CD4-positive, alpha-beta memory T cell (primary cell): Measurements from ENCODE around the gene NFIX. TPM values are rescaled to one million over a fixed set of nuclear protein-coding genes. Genes with fewer than 3 reads are reported as not detected.
A peak's percentile ranks its signal among the peaks of the same experiment; 100 is the strongest.
"Not testable (repeated sequence)": the region's sequence is repeated elsewhere in the genome, so short reads cannot be mapped to it uniquely, and the experiment has no call there.

Experiments
- CTCF ChIA-PET: fragments of 350-600 bp; sonication (Branson Sonifier 250); formaldehyde crosslinking; loops from one replicate; lab custom pipeline; 2021; ENCODE audit warnings: inconsistent platforms; ENCODE audit not compliant: partially characterized antibody; lab: Charles Lee
- POLR2A ChIA-PET: fragments of 350-600 bp; sonication (Branson Sonifier 250); formaldehyde crosslinking; loops from one replicate; lab custom pipeline; 2021; ENCODE audit not compliant: partially characterized antibody; lab: Charles Lee
- DNase-seq, 5 donors: peaks; one replicate each; pipeline versions ENCODE4 v3.0.0 to v3.0.0-alpha.2; 2020 to 2022; ENCODE audit warnings: mixed read lengths in 1 of 5
- H3K27ac ChIP-seq: one replicate; pipeline ENCODE4 v1.7.0; 2013; ENCODE audit warnings: low read depth, low read length
- H3K27me3 ChIP-seq: 2 replicates; pipeline ENCODE4 v1.7.0; 2013; ENCODE audit warnings: mild to moderate bottlenecking, low read length, moderate library complexity; ENCODE audit not compliant: insufficient read depth
- H3K36me3 ChIP-seq: 2 replicates; pipeline ENCODE4 v1.7.0; 2013; ENCODE audit warnings: mild to moderate bottlenecking, low read length, moderate library complexity; ENCODE audit not compliant: insufficient read depth
- H3K4me1 ChIP-seq: 2 replicates; pipeline ENCODE4 v1.7.0; 2013; ENCODE audit warnings: mild to moderate bottlenecking, low read length, moderate library complexity; ENCODE audit not compliant: insufficient read depth
- H3K4me3 ChIP-seq, 2 donors: one replicate each; pipeline ENCODE4 v1.7.0; 2013; ENCODE audit warnings: low read length in 2 of 2, mild to moderate bottlenecking in 1 of 2
- H3K9me3 ChIP-seq, 2 donors: one replicate each; pipeline ENCODE4 v1.7.0; 2013; ENCODE audit warnings: low read length in 2 of 2, control low read depth in 1 of 2; ENCODE audit not compliant: control insufficient read depth in 1 of 2
- H3K27ac Mint-ChIP-seq, 7 donors: one replicate each; pipeline ENCODE4 v1.8.0; 2020 to 2021; ENCODE audit warnings: mixed read lengths in 7 of 7, mild to moderate bottlenecking in 6 of 7, inconsistent platforms in 3 of 7, moderate library complexity in 3 of 7
- H3K27me3 Mint-ChIP-seq, 2 donors: one replicate each; pipeline ENCODE4 v1.8.0; 2020 to 2021; ENCODE audit warnings: mixed read lengths in 2 of 2
- H3K36me3 Mint-ChIP-seq, 2 donors: one replicate each; pipeline ENCODE4 v1.8.0; 2020 to 2021; ENCODE audit warnings: mixed read lengths in 2 of 2, inconsistent platforms in 1 of 2, mild to moderate bottlenecking in 1 of 2
- H3K4me1 Mint-ChIP-seq, 4 donors: one replicate each; pipeline ENCODE4 v1.8.0; 2020 to 2021; ENCODE audit warnings: mixed read lengths in 4 of 4, mild to moderate bottlenecking in 1 of 4
- H3K4me3 Mint-ChIP-seq, 8 donors: one replicate each; pipeline ENCODE4 v1.8.0; 2020 to 2021; ENCODE audit warnings: mixed read lengths in 8 of 8, mild to moderate bottlenecking in 7 of 8, moderate library complexity in 6 of 8, inconsistent platforms in 3 of 8
- H3K9me3 Mint-ChIP-seq, 8 donors: one replicate each; pipeline ENCODE4 v1.8.0; 2020 to 2021; ENCODE audit warnings: mixed read lengths in 8 of 8, mild to moderate bottlenecking in 5 of 8, inconsistent platforms in 3 of 8, moderate library complexity in 1 of 8
- intact Hi-C: fragments of 100-400 bp; cut with micrococcal nuclease; formaldehyde crosslinking; loops from one replicate; pipeline ENCODE4 v1.15.1; 2023
- polyA plus RNA-seq, 2 donors: library from polyadenylated mRNA; unstranded; fragments of 300-500 nt; fragmentation: Illumina TruSeq; gene quantifications; one replicate each; pipeline ENCODE4 v1.2.3, GENCODE V29; 2021
- total RNA-seq, 2 experiments: library from RNA; stranded (reverse); gene quantifications; one replicate each; pipeline ENCODE4 v1.2.3, GENCODE V29; 2021

Gene NFIX
- total and polyA plus RNA-seq, 4 experiments from 2014 or later: 0.09 to 5.4 (median 4.0) TPM; not detected in 1

GRCh38 chr19:12973236-12973635 is 22.0 kb upstream of the NFIX start:
- intact Hi-C loops: no loop called here
- H3K4me1 Mint-ChIP-seq: peaks cover 0 to 7% (median 3%) of the 10 kb centered on the region in 4 donors
- H3K4me3 Mint-ChIP-seq: no peak overlapping the region
- DNase-seq: no peak
- Histone ChIP-seq H3K9me3 (no peaks in the 10 kb centered on the region), H3K27me3 (no peaks in the 10 kb centered on the region), H3K4me1 (no peaks in the 10 kb centered on the region), H3K4me3 (no peak overlapping the region), H3K27ac (no peak overlapping the region), H3K36me3 (no peaks in the 10 kb centered on the region)
- H3K36me3 Mint-ChIP-seq: no peaks in the 10 kb centered on the region
- peak overlapping the region in 1 of 7 donors; percentile 12 for H3K27ac Mint-ChIP-seq
- POLR2A ChIA-PET: interaction anchor here (1.2 kb wide), 1 partner anchor 123 kb away, joined by 4 read pairs; no protein-coding TSS in a partner anchor
- H3K27me3 Mint-ChIP-seq: peaks cover 6 to 8% of the 10 kb centered on the region in 2 donors
- CTCF ChIA-PET: interaction anchor here (1.3 to 15.7 kb wide), 2 partner anchors 8 to 88 kb away, joined by 8 to 248 read pairs; no protein-coding TSS in a partner anchor
- H3K9me3 Mint-ChIP-seq: no peaks in the 10 kb centered on the region

- Mint-ChIP-seq H3K4me1 (peaks cover 0 to 7% (median 3%) of the 10 kb centered on the region in 4 donors), H3K4me3 (no peak overlapping the region), H3K9me3 (no peaks in the 10 kb centered on the region), H3K27me3 (peaks cover 7 to 8% of the 10 kb centered on the region in 2 donors), H3K27ac (no peak overlapping the region), H3K36me3 (no peaks in the 10 kb centered on the region)
- H3K4me1 ChIP-seq: no peaks in the 10 kb centered on the region
- POLR2A ChIA-PET: interaction anchor here (1.2 to 2.1 kb wide), 2 partner anchors 9 to 122 kb away, joined by 4 to 6 read pairs; no protein-coding TSS in a partner anchor
- H3K4me3 ChIP-seq: no peak overlapping the region
- DNase-seq: no peak
- H3K27ac ChIP-seq: no peak overlapping the region
- intact Hi-C loops: no loop called here
- H3K9me3 ChIP-seq: no peaks in the 10 kb centered on the region
- H3K36me3 ChIP-seq: no peaks in the 10 kb centered on the region
- CTCF ChIA-PET: interaction anchor here (1.3 to 15.7 kb wide), 2 partner anchors 9 to 86 kb away, joined by 8 to 248 read pairs; no protein-coding TSS in a partner anchor
- no peaks in the 10 kb centered on the region for H3K27me3 ChIP-seq
Observed at GRCh38 chr19:12974301-12975220, 20.7 kb upstream of the NFIX start.

GRCh38 chr19:12975221-12975741 is 20.0 kb upstream of the NFIX start:
- H3K36me3 Mint-ChIP-seq: no peaks in the 10 kb centered on the region
- H3K4me1 Mint-ChIP-seq: peaks cover 0 to 7% (median 3%) of the 10 kb centered on the region in 4 donors
- intact Hi-C loops: no loop called here
- H3K27ac Mint-ChIP-seq: no peak overlapping the region
- no peak overlapping the region for H3K4me3 Mint-ChIP-seq
- H3K27me3 ChIP-seq: no peaks in the 10 kb centered on the region
- no peaks in the 10 kb centered on the region for H3K36me3 ChIP-seq
- H3K9me3 ChIP-seq: no peaks in the 10 kb centered on the region
- DNase-seq: no peak
- H3K4me3 ChIP-seq: no peak overlapping the region
- H3K4me1 ChIP-seq: no peaks in the 10 kb centered on the region
- no peaks in the 10 kb centered on the region for H3K9me3 Mint-ChIP-seq
- H3K27me3 Mint-ChIP-seq: peaks cover 7 to 8% of the 10 kb centered on the region in 2 donors
- no peak overlapping the region for H3K27ac ChIP-seq
- ChIA-PET CTCF (interaction anchor here (1.2 to 15.7 kb wide), 3 partner anchors 8 to 86 kb away, joined by 4 to 248 read pairs (median 45); no protein-coding TSS in a partner anchor), POLR2A (interaction anchor here (2.1 kb wide), 1 partner anchor 10 kb away, joined by 6 read pairs; no protein-coding TSS in a partner anchor)

GRCh38 chr19:12976109-12976508 is 19.2 kb upstream of the NFIX start:
- H3K36me3 ChIP-seq, H3K9me3 ChIP-seq, H3K27ac ChIP-seq, intact Hi-C loops, H3K27me3 ChIP-seq, H3K4me3 Mint-ChIP-seq, H3K36me3 Mint-ChIP-seq, DNase-seq, H3K27me3 Mint-ChIP-seq, H3K9me3 Mint-ChIP-seq, H3K4me1 ChIP-seq, H3K4me1 Mint-ChIP-seq, H3K4me3 ChIP-seq, H3K27ac Mint-ChIP-seq: not testable (repeated sequence)
- POLR2A ChIA-PET: interaction anchor here (2.4 kb wide), 1 partner anchor 177 kb away, joined by 8 read pairs; no protein-coding TSS in a partner anchor
- CTCF ChIA-PET: interaction anchor here (0.8 to 15.7 kb wide), 17 partner anchors 9 to 291 kb away, joined by 3 to 248 read pairs (median 7); no protein-coding TSS in a partner anchor

GRCh38 chr19:12979974-12980373 is 15.3 kb upstream of the NFIX start:
- Histone ChIP-seq H3K4me3 (no peak overlapping the region), H3K27ac (no peak overlapping the region), H3K36me3 (no peaks in the 10 kb centered on the region), H3K9me3 (no peaks in the 10 kb centered on the region), H3K27me3 (no peaks in the 10 kb centered on the region), H3K4me1 (peaks cover 18% of the 10 kb centered on the region)
- DNase-seq: no peak
- peaks cover 2 to 7% (median 4%) of the 10 kb centered on the region in 4 donors for H3K4me1 Mint-ChIP-seq
- ChIA-PET POLR2A (no interaction called here), CTCF (interaction anchor here (1.1 to 15.7 kb wide), 4 partner anchors 14 to 113 kb away, joined by 3 to 248 read pairs (median 68); no protein-coding TSS in a partner anchor)
- H3K4me3 Mint-ChIP-seq: no peak overlapping the region
- intact Hi-C loops: no loop called here
- H3K9me3 Mint-ChIP-seq: no peaks in the 10 kb centered on the region
- H3K36me3 Mint-ChIP-seq: no peaks in the 10 kb centered on the region
- H3K27me3 Mint-ChIP-seq: peaks cover 6 to 8% of the 10 kb centered on the region in 2 donors
- H3K27ac Mint-ChIP-seq: no peak overlapping the region

GRCh38 chr19:12982648-12983047 is 12.6 kb upstream of the NFIX start:
- CTCF ChIA-PET: interaction anchor here (1.6 to 15.7 kb wide), 2 partner anchors 11 to 78 kb away, joined by 3 to 248 read pairs; no protein-coding TSS in a partner anchor
- no peaks in the 10 kb centered on the region for H3K9me3 Mint-ChIP-seq
- Histone ChIP-seq H3K4me3 (no peak overlapping the region), H3K27ac (no peak overlapping the region), H3K4me1 (peaks cover 18% of the 10 kb centered on the region), H3K9me3 (no peaks in the 10 kb centered on the region), H3K27me3 (no peaks in the 10 kb centered on the region), H3K36me3 (no peaks in the 10 kb centered on the region)
- no peak overlapping the region for H3K27ac Mint-ChIP-seq
- no peaks in the 10 kb centered on the region for H3K36me3 Mint-ChIP-seq
- H3K4me1 Mint-ChIP-seq: peaks cover 5 to 13% (median 7%) of the 10 kb centered on the region in 4 donors
- H3K4me3 Mint-ChIP-seq: no peak overlapping the region
- POLR2A ChIA-PET: no interaction called here
- intact Hi-C loops: loop anchor here (1.0 to 2.0 kb wide), 4 partner anchors 13 to 112 kb away; partner anchors contain the start of gene NFIX
- DNase-seq: no peak
- peaks cover 3 to 10% of the 10 kb centered on the region in 2 donors for H3K27me3 Mint-ChIP-seq
